Midbrain (tissue), 1 donor: ENCODE data around the gene MSLN.
"Not testable (repeated sequence)": the region's sequence is repeated elsewhere in the genome, so short reads cannot be mapped to it uniquely, and the experiment has no call there.

Experiments used
- DNase-seq: peaks from one replicate; lab custom pipeline; 2025; lab: John Stamatoyannopoulos, UW

MSLN gene

DNA sequence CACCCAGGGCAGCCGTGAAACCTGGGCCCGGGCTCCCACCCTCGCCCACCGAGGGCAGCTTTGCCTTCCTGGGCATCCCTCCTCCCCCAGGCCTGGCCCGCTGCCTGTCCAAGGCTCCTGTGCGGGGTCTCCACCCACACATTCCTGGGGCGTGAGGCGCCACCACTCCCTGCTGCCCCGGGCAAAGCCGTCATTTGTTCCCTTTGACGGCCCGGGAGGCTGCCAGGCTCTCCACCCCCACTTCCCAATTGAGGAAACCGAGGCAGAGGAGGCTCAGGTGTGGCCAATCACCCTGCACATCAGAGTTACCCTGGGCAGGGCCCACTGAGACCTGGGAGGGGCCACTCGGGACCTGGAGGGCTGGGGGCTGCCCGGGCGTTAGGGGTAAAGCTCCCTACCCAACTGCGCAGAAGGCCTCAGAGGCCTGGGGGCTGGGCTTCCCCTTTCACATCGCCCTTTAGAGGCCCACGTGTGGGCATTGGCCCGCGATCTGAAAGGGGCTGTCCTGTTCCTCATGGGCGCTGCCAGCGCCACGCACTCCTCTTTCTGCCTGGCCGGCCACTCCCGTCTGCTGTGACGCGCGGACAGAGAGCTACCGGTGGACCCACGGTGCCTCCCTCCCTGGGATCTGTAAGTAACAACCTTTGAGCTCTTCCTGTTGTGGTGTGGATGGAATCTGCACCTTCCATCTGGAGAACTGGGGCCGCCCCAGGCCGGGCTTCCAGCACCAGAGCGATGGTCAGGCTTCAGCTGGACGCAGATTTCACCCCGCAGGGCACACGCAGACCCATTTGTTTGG, at the start of gene MSLN:
TSS of gene MSLN (plus strand) at position 190 of the 799 bp plus-strand sequence. CDS start 1,947 bp downstream, outside the sequence.
- DNase-seq = no peak

DNA sequence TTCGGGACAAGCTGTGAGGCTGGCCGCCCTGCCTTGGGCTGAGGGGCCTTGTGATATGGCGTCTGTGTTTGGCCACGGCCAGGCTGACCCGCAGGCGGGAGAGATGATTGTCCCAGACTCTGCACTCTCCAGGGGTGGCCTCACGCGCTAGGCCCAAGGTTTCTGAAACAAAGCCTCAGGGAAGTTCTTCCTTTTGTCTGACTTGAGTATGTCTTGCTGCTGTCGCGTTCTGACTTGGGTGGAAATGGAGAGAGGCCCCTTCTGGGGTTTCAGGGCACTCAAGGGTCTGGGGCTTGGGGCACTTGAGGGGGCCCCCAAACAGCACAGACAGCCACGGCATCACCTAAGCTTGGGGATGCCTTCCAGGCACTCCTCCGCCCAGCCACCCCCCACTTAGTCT, 49.5 kb upstream of the MSLN start:
- no peak for DNase-seq

- DNase-seq = peak; percentile 76
These were observed 48.8 kb upstream of the MSLN start for GRCh38 chr16:711548-712320.

- DNase-seq = not testable (repeated sequence)
These were observed 47.7 kb upstream of the MSLN start for GRCh38 chr16:712740-713250.

- no peak for DNase-seq
These were observed 46.5 kb upstream of the MSLN start for GRCh38 chr16:714079-714478.

DNA sequence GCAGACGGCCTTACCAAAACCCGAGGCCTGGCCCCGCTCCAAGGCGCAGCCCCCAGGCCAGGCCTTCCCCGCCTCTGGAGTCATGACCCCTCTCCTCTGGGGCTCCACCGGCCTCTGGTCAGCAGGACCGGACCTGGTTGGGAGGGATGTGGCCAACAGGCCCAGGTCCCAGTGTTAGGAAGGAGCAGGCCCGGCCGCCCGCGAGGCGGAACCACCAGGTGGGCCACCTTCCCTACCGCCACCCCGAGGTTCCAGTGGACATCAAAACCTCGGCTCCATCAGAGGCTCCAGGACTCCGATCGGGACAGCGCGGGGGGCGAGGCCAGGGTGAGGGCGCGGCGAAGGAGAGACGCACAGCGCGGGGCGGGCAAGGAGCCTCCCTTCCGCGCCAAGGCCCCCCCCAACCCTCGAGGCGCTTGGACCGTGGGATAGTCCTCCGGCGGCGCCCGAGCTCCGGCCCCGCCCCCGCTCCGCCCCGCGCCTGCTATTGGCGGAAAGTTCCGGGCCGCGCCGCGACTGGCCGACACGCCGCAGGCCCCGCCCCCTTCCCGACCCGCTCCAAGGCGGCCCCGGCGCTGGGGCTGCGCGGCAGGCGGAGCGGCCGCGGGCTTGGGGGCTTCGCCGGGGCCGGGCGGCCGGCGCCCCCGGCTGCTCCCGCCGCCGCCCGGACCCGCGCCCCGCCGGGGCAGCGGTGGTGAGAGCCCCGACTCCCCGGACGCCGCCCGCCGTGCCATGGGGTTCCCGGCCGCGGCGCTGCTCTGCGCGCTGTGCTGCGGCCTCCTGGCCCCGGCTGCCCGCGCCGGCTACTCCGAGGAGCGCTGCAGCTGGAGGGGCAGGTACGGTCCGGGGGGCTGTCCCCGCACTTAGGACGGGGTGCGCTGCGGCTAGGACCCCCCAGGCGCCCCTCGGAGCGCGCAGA, 45.7 kb upstream of the MSLN start, which contains the start of gene METRN:
TSS of gene METRN (plus strand) at position 561 of the 919 bp plus-strand sequence. CDS start at position 733, 172 bp downstream.
- peak; percentile 90 for DNase-seq

- DNase-seq = peak; percentile 22
These were observed 44.9 kb upstream of the MSLN start for GRCh38 chr16:715477-716199.

DNA sequence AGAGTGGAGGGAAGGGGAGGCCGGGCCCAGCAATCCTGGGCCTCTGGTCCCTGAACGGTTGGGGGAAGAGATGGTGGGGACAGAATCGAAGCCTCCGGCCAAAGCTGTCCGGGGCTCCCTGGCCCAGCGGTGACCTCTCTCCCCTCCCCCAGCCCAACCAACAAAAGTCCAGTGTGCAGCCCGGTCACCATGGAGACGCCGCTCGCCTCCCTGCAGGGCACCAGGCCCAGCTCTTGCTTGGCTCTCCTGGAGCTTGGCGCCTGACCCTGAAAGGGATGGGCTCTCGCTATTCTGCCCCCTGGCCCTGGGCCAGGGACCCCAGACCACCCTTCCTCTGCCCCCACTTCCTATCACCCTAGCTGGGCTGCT, 44.4 kb upstream of the MSLN start:
- peak; percentile 94 for DNase-seq

GRCh38 chr16:716768-717325, 43.7 kb upstream of the MSLN start:
- no peak for DNase-seq

DNA sequence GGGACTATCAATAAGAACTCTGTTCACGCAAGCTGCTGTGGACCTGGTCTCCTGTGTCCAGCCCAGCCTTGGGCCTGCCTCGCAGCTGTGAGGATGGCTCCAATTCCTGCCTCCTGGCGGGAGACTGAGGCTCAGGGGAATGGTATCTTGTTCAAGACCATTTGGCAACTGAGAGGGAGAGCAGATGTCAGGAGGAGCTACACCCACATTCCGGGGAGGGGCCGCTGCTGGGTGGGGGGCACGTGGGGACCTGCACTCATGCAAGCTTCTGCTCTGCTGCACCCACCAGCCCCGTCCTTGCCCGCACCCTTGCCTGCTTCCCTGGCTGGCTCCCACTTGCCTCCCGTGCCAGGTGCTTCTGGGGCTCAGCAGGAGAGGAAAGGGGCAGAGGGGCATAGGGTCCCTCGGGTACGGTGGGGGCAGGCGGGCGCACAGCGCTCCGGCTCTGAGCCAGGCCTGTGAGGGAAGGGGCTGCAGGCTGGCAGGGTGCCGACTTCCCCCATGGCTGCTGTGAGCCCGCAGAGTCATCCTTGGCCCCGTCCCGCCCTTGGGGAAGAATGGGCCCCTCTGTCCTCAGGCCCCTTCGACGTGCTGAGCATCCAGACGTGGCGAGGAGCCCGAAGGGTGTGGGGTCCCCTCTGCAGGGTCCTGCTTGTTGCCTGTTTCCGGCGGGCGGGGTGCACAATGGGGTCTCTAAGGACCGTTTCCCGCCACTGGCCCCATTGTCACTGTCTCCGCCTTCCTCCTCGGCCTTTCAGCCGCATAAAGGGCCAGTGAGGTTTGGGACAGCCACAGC, 42.9 kb upstream of the MSLN start:
- DNase-seq = no peak

GRCh38 chr16:718389-718788, 42.1 kb upstream of the MSLN start:
- DNase-seq = no peak

GRCh38 chr16:718922-719321, 41.6 kb upstream of the MSLN start:
- no peak for DNase-seq

DNA sequence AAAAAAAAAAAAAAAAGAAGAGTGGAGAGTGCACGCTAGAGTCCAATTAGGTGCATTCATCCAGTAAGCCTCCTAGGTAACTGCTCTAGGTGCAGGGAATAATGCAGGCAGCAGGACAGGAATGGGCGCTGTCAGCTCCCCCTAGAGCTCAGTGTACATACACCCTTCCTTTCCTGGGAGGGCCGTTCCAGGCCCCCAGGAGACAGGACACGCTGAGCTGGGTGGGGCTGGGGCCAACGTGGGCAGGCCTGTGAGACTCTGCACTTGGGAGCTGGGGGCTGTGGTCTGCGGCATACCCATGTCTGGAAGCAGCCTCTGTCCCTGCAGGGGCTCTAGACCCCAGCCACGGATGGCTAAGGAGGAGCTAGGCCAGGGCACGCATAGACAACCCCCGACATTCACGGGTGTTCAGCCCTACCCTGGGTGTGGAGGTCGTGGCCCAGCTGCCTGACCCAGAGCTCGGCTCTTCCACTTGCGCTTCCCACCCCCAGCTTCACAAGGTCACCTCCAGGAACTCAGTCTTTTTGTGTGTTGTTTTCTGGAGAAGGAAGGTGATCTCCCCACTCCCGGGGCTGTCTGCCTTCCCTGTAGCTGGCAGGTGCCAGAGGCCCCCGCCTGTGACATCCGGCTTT, 40.6 kb upstream of the MSLN start:
- DNase-seq = no peak

GRCh38 chr16:720447-720989, 40.0 kb upstream of the MSLN start:
- DNase-seq = peak; percentile 58

- DNase-seq = peak; percentile 83
These were observed 39.4 kb upstream of the MSLN start, which contains the start of gene ANTKMT for GRCh38 chr16:720990-721764. Gene ANTKMT (plus strand): TSS chr16:721146. CDS start chr16:721275, 129 bp downstream.

DNA sequence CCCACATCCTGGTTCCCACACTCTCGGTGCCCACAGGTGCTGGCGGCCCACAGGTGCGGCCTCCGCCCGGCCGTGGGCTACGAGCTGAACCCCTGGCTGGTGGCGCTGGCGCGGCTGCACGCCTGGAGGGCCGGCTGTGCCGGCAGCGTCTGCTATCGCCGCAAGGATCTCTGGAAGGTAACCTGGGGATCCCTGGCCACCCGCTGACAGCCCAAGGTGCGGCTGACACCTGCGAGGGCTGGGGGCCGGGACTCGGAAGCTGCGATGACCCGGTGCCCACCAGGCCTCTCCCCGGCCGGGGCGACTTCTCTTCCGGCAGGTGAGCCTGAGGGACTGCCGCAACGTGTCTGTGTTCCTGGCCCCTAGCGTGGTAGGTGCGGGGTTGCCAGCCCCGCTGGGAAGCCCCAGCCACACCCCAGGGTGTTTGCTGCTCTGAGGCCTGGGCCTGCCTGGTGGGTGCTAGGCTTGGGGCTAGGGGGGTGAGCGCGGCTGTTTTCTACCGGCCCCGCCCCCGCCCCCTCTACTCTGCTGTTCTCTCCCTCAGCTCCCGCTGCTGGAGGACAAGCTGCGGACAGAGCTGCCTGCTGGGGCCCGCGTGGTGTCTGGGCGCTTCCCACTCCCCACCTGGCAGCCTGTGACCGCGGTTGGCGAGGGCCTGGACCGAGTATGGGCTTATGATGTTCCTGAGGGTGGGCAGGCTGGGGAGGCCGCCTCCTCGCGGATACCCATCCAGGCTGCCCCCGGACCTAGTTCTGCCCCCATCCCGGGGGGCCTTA, 38.6 kb upstream of the MSLN start:
- DNase-seq = no peak

DNA sequence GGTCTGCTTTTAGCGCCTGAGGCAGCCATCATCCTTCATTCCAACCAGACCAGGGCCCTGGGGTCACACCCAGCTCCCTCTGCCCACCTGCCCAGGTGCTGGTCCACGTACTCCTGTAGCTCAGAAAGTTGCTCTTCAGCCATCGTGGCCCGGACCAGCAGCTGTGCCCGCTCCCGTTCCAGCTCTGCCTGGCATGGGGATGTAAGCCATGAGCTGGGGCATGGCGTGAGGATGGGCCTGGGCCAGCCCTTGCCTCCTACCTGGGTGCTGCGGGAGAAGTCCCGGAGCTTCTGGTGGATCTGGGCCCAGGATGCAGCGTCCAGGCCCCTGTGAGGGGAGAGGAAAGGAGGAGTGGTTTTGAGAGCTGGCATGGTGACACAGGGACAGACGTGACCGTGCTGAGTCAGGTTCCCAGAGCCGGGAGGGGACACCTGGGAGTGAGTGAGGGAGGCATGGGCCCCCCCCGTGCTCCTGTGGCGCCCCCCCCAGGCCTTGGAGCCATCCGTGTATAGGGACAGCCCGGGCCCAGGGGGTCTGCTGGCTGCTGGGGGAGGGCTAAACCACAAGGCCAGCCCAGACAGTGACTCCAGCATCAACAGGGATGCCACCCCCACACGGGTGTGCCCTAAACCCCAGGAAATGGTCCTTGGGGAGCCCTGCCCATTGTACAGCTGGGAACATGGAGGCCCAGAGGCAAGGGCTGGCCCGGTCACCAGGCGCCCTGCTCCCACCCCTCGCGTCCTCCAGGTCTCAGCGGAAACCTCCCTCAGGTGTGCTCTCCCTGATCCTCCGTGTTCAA, 37.5 kb upstream of the MSLN start:
- no peak for DNase-seq
